Superior temporal gyrus (tissue), 1 donor: Measurements from ENCODE around the gene ACVR1.
"Not testable (repeated sequence)": the region's sequence is repeated elsewhere in the genome, so short reads cannot be mapped to it uniquely, and the experiment has no call there.

Experiments
- DNase-seq: peaks from one replicate; pipeline ENCODE4 v3.0.0-alpha.2; 2016; ENCODE audit errors: extremely low spot score

ACVR1 gene

DNA sequence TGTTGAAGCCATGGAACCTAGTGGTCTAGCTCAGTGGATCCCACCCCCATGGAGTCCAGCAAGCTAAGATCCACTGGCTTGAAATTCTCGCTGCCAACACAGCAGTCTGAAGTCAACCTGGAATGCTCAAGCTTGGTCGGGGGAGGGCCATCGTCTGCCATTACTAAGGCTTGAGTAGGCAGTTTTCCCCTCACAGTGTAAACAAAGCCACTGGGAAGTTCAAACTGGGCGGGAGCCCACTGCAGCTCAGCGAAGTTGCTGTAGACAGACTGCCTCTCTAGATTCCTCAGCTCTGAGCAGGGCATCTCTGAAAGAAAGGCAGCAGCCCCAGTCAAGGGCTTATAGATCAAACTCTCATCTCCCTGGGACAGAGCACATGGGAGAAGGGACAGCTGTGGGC, 171.5 kb downstream of the ACVR1 start:
- DNase-seq, result not testable (repeated sequence)

DNA sequence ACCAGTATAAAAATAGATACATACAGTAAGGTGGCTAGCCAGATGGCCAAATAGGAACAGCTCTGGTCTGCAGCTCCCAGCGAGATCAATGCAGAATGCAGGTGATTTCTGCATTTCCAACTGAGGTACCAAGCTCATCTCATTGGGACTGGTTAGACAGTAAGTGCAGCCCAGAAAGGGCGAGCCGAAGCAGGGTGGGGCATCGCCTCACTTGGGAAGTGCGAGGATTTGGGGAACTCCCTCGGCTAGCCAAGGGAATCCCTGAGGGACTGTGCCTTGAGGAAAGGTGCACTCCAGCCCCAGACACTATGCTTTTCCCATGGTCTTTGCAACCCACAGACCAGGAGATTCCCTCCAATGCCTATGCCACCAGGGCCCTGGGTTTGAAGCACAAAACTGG, 172.0 kb downstream of the ACVR1 start:
- DNase-seq, result not testable (repeated sequence)

DNA sequence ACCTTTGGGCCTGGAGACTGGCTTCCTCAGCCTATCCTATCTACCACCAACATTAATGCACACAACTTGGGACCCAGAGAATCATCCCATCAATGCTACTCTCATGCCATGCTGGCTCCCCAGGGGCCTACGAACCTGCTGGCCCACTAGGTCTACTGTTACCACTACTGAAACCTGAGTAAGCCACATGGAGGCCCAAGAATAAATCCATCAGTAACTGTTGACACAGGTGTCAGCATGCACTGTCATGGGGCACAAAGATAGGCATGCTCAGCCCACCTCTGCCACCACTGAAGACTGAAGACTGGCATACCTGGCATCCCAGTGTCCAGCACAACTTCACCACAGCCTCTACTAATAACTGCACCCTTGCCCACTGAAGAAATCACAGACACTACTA, 176.3 kb downstream of the ACVR1 start:
- DNase-seq, result no peak

DNA sequence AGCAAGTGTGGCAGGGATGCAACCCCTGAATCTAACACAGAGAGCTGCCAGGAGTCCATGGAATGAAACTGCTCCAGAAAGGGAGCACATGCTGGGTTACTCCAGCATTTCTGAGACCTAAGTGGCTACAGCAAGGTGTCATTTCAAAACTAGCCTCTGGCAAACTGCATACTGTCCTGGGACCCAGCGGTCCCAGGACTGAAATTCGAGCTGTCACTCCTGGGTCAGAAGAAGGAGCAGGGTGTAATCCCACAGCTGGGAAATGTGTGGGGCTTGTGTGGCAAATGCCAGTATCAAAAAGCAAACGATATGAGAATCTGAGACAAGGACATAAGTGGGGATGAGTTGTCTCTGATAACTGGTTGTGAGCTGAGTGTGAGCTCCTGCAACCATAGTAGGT, 177.1 kb downstream of the ACVR1 start:
- DNase-seq, result no peak

DNA sequence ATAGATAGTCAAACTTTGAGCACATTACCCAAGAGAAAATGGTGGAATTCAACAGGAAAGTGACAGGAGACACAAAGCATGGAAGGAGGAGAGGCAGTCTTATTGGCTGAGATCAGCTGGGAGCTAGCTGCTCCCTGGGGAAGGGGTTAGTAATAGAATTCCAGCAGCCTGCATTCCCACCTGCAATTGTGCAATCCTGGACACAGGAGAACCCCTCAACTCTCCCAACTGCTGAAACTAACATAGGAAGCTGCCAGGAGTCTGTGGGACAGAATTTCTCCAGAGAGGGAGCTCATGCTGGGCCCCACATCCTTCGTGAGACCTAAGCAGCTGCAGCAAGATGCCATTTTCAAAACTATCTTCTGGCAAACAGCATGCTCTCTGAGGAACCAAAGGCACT, 177.7 kb downstream of the ACVR1 start:
- DNase-seq, result no peak

DNA sequence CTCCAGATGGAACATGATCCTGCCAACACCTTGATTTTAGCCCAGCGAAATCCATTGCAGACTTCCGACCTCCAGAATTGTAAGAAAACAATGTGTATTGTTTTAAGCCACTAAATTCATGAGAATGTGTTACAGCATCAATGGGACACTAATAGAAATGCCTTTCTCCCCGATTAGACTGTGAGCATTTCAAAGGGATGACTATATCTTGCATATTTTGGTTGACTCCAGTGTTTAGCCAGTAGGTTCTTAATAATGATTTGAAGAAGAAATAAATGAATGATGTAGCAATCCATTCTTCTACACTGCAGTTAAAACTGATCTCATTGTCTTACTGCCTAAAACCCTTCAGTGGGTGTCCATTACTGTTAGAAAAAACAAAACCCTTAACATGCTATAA, 180.1 kb downstream of the ACVR1 start:
- no peak for DNase-seq

DNA sequence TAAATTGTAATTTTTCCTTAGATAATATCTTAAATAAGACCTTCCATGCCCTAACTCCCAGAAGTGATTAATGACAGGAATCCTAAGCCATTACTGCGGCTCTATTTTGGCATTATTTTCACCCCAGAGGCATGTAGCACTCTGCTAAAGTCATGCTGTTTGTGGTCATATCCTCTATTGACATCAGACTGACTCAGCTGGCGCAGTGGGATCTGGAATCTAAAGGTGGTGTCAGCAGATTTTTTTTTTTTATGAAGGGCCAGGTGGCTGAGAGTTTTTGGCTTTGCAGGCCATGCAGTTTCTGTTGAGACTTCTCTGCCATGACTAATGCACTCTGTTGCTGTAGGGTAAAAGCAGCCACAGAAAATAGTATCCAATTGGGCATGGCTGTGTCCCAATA, 183.4 kb downstream of the ACVR1 start:
- no peak for DNase-seq

DNA sequence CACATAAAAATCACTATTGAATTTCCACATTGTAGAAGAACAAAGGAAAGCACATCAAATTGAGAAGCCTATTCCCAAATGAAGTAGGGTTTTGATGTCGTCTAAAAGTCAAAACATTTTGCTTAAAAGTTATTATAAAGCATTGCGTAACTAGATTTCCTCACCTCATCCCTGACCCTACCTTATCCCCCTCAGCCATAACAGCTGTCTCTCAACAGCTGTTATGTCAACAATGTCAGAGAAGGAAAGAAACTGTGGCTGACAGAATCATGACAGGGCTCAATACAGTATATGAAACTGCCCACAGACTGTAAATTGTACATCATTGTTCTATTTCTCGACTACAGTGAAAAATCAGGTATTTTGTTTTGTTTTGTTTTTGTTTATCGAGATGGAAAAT, 184.4 kb downstream of the ACVR1 start:
- DNase-seq, result no peak

DNA sequence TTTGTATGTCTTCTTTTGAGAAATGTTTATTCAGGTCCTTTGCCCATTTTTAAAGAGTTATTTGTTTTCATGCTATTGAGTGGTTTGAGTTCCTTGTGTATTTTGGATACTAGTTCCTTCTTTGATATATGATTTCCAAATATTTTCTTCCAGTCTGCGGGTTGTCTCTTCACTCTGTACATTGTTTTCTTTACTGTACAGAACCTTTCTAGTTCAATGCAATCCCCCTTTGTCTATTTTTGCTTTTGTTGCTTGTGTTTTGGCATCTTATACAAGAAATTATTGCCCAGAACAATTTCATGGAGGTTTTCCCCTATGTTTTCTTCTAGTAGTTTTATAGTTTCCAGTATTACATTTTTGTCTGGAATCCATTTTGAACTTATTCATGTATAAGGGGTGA, 185.0 kb downstream of the ACVR1 start:
- DNase-seq, result no peak
